ENCODE measurements around the gene C16orf74.

Gene C16orf74

GRCh38 chr16:85746460-85747215 lies 4.3 kb downstream of the C16orf74 start:
- no peak for DNase-seq

GRCh38 chr16:85738923-85739715 lies 11.8 kb downstream of the C16orf74 start:
- DNase-seq: no peak

GRCh38 chr16:85736921-85737320 lies 14.0 kb downstream of the C16orf74 start:
- DNase-seq: no peak

- no peak for DNase-seq
These were observed 14.9 kb downstream of the C16orf74 start for GRCh38 chr16:85735946-85736345.

GRCh38 chr16:85735225-85735635 lies 15.7 kb downstream of the C16orf74 start:
- DNase-seq: peak; percentile 72

GRCh38 chr16:85734311-85735017 lies 16.4 kb downstream of the C16orf74 start:
- no peak for DNase-seq

- no peak for DNase-seq
These were observed 17.1 kb downstream of the C16orf74 start for GRCh38 chr16:85733839-85734170.

GRCh38 chr16:85733155-85733838 lies 17.6 kb downstream of the C16orf74 start:
- no peak for DNase-seq

- no peak for DNase-seq
These were observed 19.7 kb downstream of the C16orf74 start for GRCh38 chr16:85731179-85731578.

GRCh38 chr16:85730186-85730465 lies 20.8 kb downstream of the C16orf74 start:
- no peak for DNase-seq

GRCh38 chr16:85729452-85730185 lies 21.3 kb downstream of the C16orf74 start:
- DNase-seq: no peak

GRCh38 chr16:85728879-85729278 lies 22.0 kb downstream of the C16orf74 start:
- no peak for DNase-seq

GRCh38 chr16:85724936-85725335 lies 26.0 kb downstream of the C16orf74 start:
- no peak for DNase-seq

GRCh38 chr16:85724126-85724879 lies 26.6 kb downstream of the C16orf74 start:
- DNase-seq: no peak

- no peak for DNase-seq
These were observed 28.6 kb downstream of the C16orf74 start for GRCh38 chr16:85722128-85722893.

- DNase-seq: no peak
These were observed 30.6 kb downstream of the C16orf74 start for GRCh38 chr16:85720302-85720637.

GRCh38 chr16:85719605-85720301 lies 31.1 kb downstream of the C16orf74 start:
- no peak for DNase-seq

GRCh38 chr16:85718682-85719081 lies 32.2 kb downstream of the C16orf74 start:
- DNase-seq: no peak

- DNase-seq: no peak
These were observed 32.8 kb downstream of the C16orf74 start for GRCh38 chr16:85718153-85718477.

- DNase-seq: peak; percentile 35
These were observed 33.3 kb downstream of the C16orf74 start for GRCh38 chr16:85717393-85718152.
